Spleen (tissue), 7 donors: ENCODE measurements around the gene FAIM2.

Experiments
- CTCF ChIP-seq, 11 experiments: fragments of 200-600 bp in 7 of 11; fragments of 450-650 bp in 4 of 11; sonication (generic) in 4 of 11; IDR thresholded peaks in 8 of 11; conservative IDR thresholded peaks in 3 of 11; 1 replicate in 7 of 11; 2 replicates in 4 of 11; pipeline versions ENCODE4 v1.4.0 to v1.8.0; 2016 to 2021; ENCODE audit warnings: antibody characterized with exemption in 11 of 11, inconsistent platforms in 4 of 11, mild to moderate bottlenecking in 1 of 11
- POLR2A ChIP-seq, 3 donors: fragments of 450-650 bp; IDR thresholded peaks; one replicate each; pipeline ENCODE4 v1.5.1; 2017; ENCODE audit warnings: antibody characterized with exemption in 3 of 3, mild to moderate bottlenecking in 1 of 3
- POLR2AphosphoS5 ChIP-seq, 3 donors: sonication (generic); formaldehyde crosslinking; IDR thresholded peaks; one replicate each; pipeline ENCODE4 v1.5.1; 2017; ENCODE audit warnings: antibody characterized with exemption in 3 of 3
- donor health status: DM: no; HTN: no; CAD: no; lungs with moderate emphysema.
- donor health status: DM: no; HTN: no; CAD: no.
- donor health status: DM: no; HTN: no; CAD: no.

- TF ChIP-seq CTCF (IDR thresholded peaks at IDR 0.05 in 8 of 11, conservative IDR thresholded peaks at IDR 0.05 in 3 of 11) (no peak), POLR2AphosphoS5 (IDR thresholded peaks at IDR 0.05) (no peak), POLR2A (IDR thresholded peaks at IDR 0.05) (no peak)
Measured at GRCh38 chr12:49825360-49825970, 78.2 kb downstream of the FAIM2 start.
